Upper lobe of right lung (tissue), 1 donor: ENCODE measurements around the gene DCP1B. TPM values are rescaled to one million over a fixed set of nuclear protein-coding genes. Genes with fewer than 3 reads are reported as not detected.

Source experiments
- ATAC-seq: fragments of 200-7000 bp; cut with Tn5 transposase; one replicate; pipeline ENCODE4 v1.9.1; 2020; ENCODE audit warnings: mild to moderate bottlenecking, moderate library complexity
- DNase-seq: peaks from one replicate; pipeline ENCODE4 v3.0.0-alpha.2; 2020
- H3K27ac ChIP-seq: fragments of 200-600 bp; one replicate; pipeline ENCODE4 v1.8.0; 2022
- H3K27me3 ChIP-seq: fragments of 200-600 bp; one replicate; pipeline ENCODE4 v1.8.0; 2022; ENCODE audit warnings: mild to moderate bottlenecking
- H3K36me3 ChIP-seq: fragments of 200-600 bp; one replicate; pipeline ENCODE4 v1.8.0; 2022
- H3K4me1 ChIP-seq: fragments of 200-600 bp; one replicate; pipeline ENCODE4 v1.8.0; 2022
- H3K4me3 ChIP-seq: fragments of 200-600 bp; one replicate; pipeline ENCODE4 v1.8.0; 2022; ENCODE audit warnings: mild to moderate bottlenecking
- H3K9me3 ChIP-seq: fragments of 200-600 bp; one replicate; pipeline ENCODE4 v1.8.0; 2022
- intact Hi-C: fragments of 100-400 bp; cut with DNase I; formaldehyde crosslinking; loops from one replicate; pipeline ENCODE4 v1.11.0; 2022
- total RNA-seq: library from RNA; stranded (reverse); fragmentation: NEBNext Ultra II Directional; extraction: Animal tissue kit (Norgen Biotek cat#: 25700); gene quantifications from one replicate; pipeline ENCODE4 v1.2.1, GENCODE V29; 2021
- TF ChIP-seq, protein P1 (sequence below): fragments of 200-600 bp; IDR thresholded peaks from one replicate; pipeline ENCODE4 v1.8.0; 2022; ENCODE audit warnings: antibody characterized with exemption
- donor health status: DM: no; HTN: yes; CAD: no; lungs with severe emphysema.

DCP1B gene
- total RNA-seq, 1 donor from 2014 or later = 12.8 TPM

DNA sequence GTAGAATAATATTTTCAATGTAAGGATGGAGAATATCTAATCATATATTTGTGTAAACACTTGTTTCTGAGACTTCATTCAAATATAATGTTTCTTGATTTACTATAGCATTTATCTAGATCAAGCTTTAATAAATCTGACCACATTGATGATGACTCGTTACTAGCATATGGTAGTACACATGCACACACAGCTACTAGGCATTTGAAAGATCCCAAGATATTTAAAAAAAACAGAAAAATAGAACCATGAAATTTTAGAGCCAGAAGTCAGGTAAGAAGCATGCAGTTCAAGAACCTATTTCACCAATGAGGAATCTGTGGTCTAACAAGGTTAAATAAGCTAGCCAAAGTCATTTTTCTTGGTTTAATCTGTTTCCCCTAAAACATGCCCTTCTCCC is 32.0 kb downstream of the DCP1B start:
- Histone ChIP-seq H3K27me3 (no peaks in the 10 kb centered on the region), H3K4me3 (no peak overlapping the region), H3K4me1 (peaks cover 14% of the 10 kb centered on the region), H3K9me3 (no peaks in the 10 kb centered on the region), H3K36me3 (peaks cover 5% of the 10 kb centered on the region), H3K27ac (peak overlapping the region; percentile 52)
- TF ChIP-seq, protein P1, sequence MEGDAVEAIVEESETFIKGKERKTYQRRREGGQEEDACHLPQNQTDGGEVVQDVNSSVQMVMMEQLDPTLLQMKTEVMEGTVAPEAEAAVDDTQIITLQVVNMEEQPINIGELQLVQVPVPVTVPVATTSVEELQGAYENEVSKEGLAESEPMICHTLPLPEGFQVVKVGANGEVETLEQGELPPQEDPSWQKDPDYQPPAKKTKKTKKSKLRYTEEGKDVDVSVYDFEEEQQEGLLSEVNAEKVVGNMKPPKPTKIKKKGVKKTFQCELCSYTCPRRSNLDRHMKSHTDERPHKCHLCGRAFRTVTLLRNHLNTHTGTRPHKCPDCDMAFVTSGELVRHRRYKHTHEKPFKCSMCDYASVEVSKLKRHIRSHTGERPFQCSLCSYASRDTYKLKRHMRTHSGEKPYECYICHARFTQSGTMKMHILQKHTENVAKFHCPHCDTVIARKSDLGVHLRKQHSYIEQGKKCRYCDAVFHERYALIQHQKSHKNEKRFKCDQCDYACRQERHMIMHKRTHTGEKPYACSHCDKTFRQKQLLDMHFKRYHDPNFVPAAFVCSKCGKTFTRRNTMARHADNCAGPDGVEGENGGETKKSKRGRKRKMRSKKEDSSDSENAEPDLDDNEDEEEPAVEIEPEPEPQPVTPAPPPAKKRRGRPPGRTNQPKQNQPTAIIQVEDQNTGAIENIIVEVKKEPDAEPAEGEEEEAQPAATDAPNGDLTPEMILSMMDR = no peak
- ATAC-seq (no peak), DNase-seq (no peak)
- intact Hi-C loops = no loop called here

DNA sequence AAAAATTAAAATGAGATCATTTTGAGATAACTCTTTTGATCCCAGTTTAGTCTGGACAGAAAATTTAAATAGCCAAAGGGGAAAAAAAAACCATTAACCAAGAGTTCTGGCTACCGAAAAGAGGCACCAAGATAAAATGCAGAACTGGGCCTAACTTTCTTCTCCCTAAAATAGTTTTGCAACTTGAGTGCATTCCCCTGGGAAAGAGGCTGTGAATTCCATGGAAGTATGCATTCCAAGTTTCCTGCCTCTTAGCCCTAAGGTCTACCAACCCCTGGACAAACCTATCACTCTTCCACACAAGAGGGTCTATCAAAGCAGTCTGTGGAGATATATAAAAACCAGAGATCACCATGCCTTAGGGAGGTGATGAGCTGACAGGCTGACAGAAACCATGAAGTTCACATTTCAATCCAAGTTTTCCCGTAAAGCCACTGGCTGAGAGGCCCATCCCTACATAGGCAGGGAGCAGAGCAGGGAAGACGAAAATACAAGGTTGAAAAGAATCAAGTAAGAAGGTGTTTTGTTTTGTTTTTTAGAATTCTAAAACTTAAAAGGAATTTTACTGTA is 33.8 kb downstream of the DCP1B start:
- Histone ChIP-seq H3K9me3 (no peaks in the 10 kb centered on the region), H3K27ac (no peak overlapping the region), H3K27me3 (no peaks in the 10 kb centered on the region), H3K4me1 (peaks cover 10% of the 10 kb centered on the region), H3K36me3 (peaks cover 22% of the 10 kb centered on the region), H3K4me3 (no peak overlapping the region)
- intact Hi-C loops = no loop called here
- ATAC-seq (no peak), DNase-seq (no peak)
- TF ChIP-seq, protein P1 = no peak

DNA sequence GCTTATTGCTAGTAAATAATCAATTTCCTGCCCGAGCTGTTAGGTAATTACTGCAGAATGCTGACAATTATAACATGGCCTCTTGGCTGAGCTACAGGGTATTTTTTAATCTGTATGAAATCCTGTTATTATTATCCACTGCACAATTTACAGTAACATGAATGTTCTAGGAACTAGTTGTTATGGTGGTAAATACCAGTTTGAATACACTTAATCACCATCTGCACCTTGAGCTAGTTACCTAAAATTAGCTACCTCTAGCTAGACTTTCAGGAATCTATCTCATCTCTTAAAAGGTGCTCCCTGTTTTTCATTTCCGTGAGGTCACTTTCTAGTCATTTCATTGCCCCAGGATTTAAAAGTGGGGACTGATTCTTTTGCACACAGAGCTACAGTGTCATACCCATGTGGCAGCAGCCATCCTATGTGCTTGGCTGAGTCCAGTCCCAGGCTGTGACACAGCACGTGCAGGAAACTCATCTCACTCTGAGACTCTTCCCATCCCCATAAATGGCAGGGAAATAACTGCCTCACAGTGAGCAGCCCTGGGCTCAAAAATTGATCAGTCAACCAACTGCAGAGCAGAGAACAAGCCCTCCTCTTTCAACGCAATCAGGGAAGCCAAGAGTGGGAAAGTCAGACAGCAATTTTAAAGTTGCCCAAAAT is 37.6 kb downstream of the DCP1B start:
- no peak for DNase-seq
- H3K9me3 ChIP-seq = no peaks in the 10 kb centered on the region
- no peaks in the 10 kb centered on the region for H3K4me1 ChIP-seq
- intact Hi-C loops = no loop called here
- no peak overlapping the region for H3K27ac ChIP-seq
- no peak overlapping the region for H3K4me3 ChIP-seq
- no peak for ATAC-seq
- TF ChIP-seq, protein P1 = no peak
- peaks cover 58% of the 10 kb centered on the region for H3K36me3 ChIP-seq
- no peaks in the 10 kb centered on the region for H3K27me3 ChIP-seq

DNA sequence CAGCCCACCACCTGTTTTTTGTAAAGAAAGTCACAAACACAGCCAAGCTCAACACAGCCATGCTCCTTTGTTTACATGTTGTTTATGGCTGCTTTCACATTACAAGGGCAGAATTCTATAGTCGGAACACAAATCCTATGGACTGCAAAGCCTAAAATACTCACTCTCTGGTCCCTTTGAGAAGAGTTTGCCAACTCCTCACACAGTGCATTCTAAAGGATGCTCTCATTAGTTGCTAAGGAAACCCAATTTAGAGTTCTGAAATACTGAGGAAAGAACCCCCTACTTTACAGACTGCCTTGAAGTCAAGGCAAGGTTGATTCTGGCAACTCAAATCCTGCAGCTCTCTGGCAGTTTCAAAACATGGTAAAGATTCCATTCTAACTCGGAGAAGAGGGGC is 38.3 kb downstream of the DCP1B start:
- Histone ChIP-seq H3K36me3 (peaks cover 65% of the 10 kb centered on the region), H3K27ac (no peak overlapping the region), H3K9me3 (no peaks in the 10 kb centered on the region), H3K4me1 (no peaks in the 10 kb centered on the region), H3K27me3 (no peaks in the 10 kb centered on the region), H3K4me3 (no peak overlapping the region)
- TF ChIP-seq, protein P1 = no peak
- ATAC-seq = no peak
- DNase-seq = no peak
- intact Hi-C loops = no loop called here

DNA sequence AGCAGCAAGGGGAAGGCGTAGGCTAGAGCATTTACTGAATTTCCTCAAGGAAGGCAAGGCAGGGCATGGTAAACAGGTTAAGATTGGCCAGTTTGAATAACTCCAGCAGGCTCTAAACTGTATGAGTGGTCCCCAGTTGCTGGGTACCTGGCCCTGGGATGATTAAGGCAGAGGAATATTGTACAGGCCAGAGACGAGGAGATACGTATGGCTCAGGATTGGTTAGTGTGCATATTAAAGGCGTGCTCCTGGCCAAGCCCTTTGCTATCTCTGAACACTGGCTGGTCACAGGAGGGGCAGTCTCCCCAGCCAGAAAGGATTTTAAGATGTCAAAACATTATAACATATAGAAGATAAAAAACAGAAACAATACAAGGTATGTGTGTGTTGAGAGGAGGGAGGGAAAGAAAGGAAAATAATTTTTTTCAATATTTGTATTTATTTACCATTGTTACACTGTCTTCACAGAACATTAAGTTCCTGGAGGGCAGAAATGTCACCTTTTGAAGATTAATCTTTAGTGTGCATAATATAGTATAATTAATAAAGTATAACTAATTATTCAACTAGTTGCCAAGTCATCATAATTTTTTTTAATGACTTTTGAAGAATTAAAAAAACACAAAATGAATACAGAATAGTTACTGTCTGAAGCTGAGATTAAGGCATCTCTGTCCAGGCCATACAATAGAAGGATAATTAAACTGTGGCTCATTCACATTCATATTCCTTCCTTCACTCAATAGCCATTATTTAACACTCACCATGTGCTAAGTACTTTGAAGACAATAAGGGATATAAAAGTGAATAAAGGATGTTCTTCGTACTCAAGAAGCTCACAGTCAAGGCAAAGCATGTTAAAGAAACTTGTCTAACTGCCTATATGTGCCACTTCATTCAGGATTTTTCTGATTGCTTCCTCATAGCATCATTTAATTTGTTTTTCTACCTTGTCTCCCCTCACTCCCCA is 41.9 kb downstream of the DCP1B start:
- ATAC-seq (no peak), DNase-seq (no peak)
- intact Hi-C loops = no loop called here
- TF ChIP-seq, protein P1 = no peak
- Histone ChIP-seq H3K9me3 (no peaks in the 10 kb centered on the region), H3K36me3 (peaks cover 64% of the 10 kb centered on the region), H3K4me3 (no peak overlapping the region), H3K27me3 (no peaks in the 10 kb centered on the region), H3K4me1 (no peaks in the 10 kb centered on the region), H3K27ac (no peak overlapping the region)
